WTC11 (cell line): ENCODE results near the gene SLC38A3. TPM values are rescaled to one million over a fixed set of nuclear protein-coding genes. Genes with fewer than 3 reads are reported as not detected.

ENCODE experiments used
- ATAC-seq: fragments of 200-7000 bp; cut with Tn5 transposase; 2 replicates; pipeline ENCODE4 v1.10.0; 2021; ENCODE audit warnings: mild to moderate bottlenecking, moderate library complexity
- CTCF ChIA-PET: fragments of 300-600 bp; sonication (Branson Sonifier 250); formaldehyde crosslinking; loops from one replicate; lab custom pipeline; 2021; ENCODE audit warnings: antibody characterized with exemption; lab: Charles Lee
- POLR2A ChIA-PET: fragments of 350-600 bp; sonication (Branson Sonifier 250); formaldehyde crosslinking; loops from one replicate; lab custom pipeline; 2021; ENCODE audit warnings: antibody characterized with exemption; lab: Charles Lee
- DNase-seq: peaks from one replicate; pipeline ENCODE4 v3.0.0; 2021; ENCODE audit warnings: low spot score
- H3K27ac Mint-ChIP-seq: 2 replicates; pipeline ENCODE4 v1.8.0; 2021; ENCODE audit warnings: mixed read lengths
- H3K27me3 Mint-ChIP-seq: 2 replicates; pipeline ENCODE4 v1.8.0; 2021; ENCODE audit warnings: low read depth, mild to moderate bottlenecking, moderate library complexity, mixed read lengths
- H3K36me3 Mint-ChIP-seq: 2 replicates; pipeline ENCODE4 v1.8.0; 2021; ENCODE audit warnings: mixed read lengths
- H3K4me1 Mint-ChIP-seq: 2 replicates; pipeline ENCODE4 v1.8.0; 2022; ENCODE audit warnings: mixed read lengths
- H3K4me3 Mint-ChIP-seq: 2 replicates; pipeline ENCODE4 v1.8.0; 2021; ENCODE audit warnings: mild to moderate bottlenecking, moderate library complexity, mixed read lengths
- H3K9me3 Mint-ChIP-seq: 2 replicates; pipeline ENCODE4 v1.8.0; 2021; ENCODE audit warnings: mixed read lengths
- CTCF ChIP-seq: fragments of 200-600 bp; IDR thresholded peaks from 2 replicates; pipeline ENCODE4 v1.8.0; 2022; ENCODE audit warnings: antibody characterized with exemption
- FOXP1 ChIP-seq: sonication (generic); formaldehyde crosslinking; IDR thresholded peaks from 2 replicates; pipeline ENCODE4 v1.8.0; 2022; ENCODE audit warnings: missing genetic modification reagents, mild to moderate bottlenecking, moderate library complexity, borderline replicate concordance
- MXD4 ChIP-seq: fragments of 250-450 bp; sonication (Bioruptor Pico); IDR thresholded peaks from 2 replicates; pipeline ENCODE4 v1.8.0; 2021; ENCODE audit warnings: mild to moderate bottlenecking, moderate library complexity, borderline replicate concordance
- SOX15 ChIP-seq: fragments of 250-450 bp; sonication (Bioruptor Pico); IDR thresholded peaks from 2 replicates; pipeline ENCODE4 v1.9.0; 2021; ENCODE audit warnings: mild to moderate bottlenecking
- SP1 ChIP-seq: sonication (generic); formaldehyde crosslinking; conservative IDR thresholded peaks from 2 replicates; pipeline ENCODE4 v1.8.1; 2022; ENCODE audit warnings: missing genetic modification reagents
- STAT6 ChIP-seq: sonication (generic); formaldehyde crosslinking; conservative IDR thresholded peaks from 2 replicates; pipeline ENCODE4 v1.8.1; 2023; ENCODE audit warnings: mild to moderate bottlenecking, low read depth, missing genetic modification reagents, moderate library complexity
- TCF7 ChIP-seq: sonication (generic); formaldehyde crosslinking; IDR thresholded peaks from 2 replicates; pipeline ENCODE4 v1.8.0; 2022; ENCODE audit warnings: mild to moderate bottlenecking, low read depth, missing genetic modification reagents, moderate library complexity
- TP53 ChIP-seq: sonication (generic); formaldehyde crosslinking; IDR thresholded peaks from 2 replicates; pipeline ENCODE4 v1.8.1; 2023; ENCODE audit warnings: mild to moderate bottlenecking, missing genetic modification reagents
- ZNF219 ChIP-seq: sonication (generic); formaldehyde crosslinking; IDR thresholded peaks from 2 replicates; pipeline ENCODE4 v1.8.0; 2023; ENCODE audit warnings: missing genetic modification reagents, mild to moderate bottlenecking, borderline replicate concordance
- ZNF263 ChIP-seq: sonication (generic); formaldehyde crosslinking; IDR thresholded peaks from 2 replicates; pipeline ENCODE4 v1.8.1; 2022; ENCODE audit warnings: low read depth, mild to moderate bottlenecking, moderate library complexity, missing genetic modification reagents
- ZNF317 ChIP-seq: sonication (generic); formaldehyde crosslinking; IDR thresholded peaks from 2 replicates; pipeline ENCODE4 v1.8.1; 2023; ENCODE audit warnings: low read depth, mild to moderate bottlenecking, moderate library complexity, missing genetic modification reagents, borderline replicate concordance
- ZNF532 ChIP-seq: fragments of 250-450 bp; sonication (Bioruptor Pico); IDR thresholded peaks from 2 replicates; pipeline ENCODE4 v1.9.0; 2021; ENCODE audit warnings: mild to moderate bottlenecking, borderline replicate concordance
- total RNA-seq: library from RNA; stranded (reverse); gene quantifications from 3 replicates; pipeline ENCODE4 v1.2.3, GENCODE V29; 2021

The SLC38A3 gene
- total RNA-seq, 1 experiment from 2014 or later = 0.90 TPM

- Mint-ChIP-seq H3K36me3 (no peaks in the 10 kb centered on the region), H3K27me3 (no peaks in the 10 kb centered on the region), H3K4me1 (peaks cover 53% of the 10 kb centered on the region), H3K27ac (peak overlapping the region; percentile 89), H3K9me3 (no peaks in the 10 kb centered on the region), H3K4me3 (peak overlapping the region; percentile 97)
- CTCF ChIA-PET = interaction anchor here (1.0 to 2.9 kb wide), 8 partner anchors 8 to 45 kb away, joined by 3 to 27 read pairs (median 18); partner anchors contain the start of gene GNAT1
- POLR2A ChIA-PET = no interaction called here
- TF ChIP-seq ZNF219 (CRISPR knock-in tag) = no peak
- no peak for TF ChIP-seq FOXP1 (CRISPR knock-in tag)
- TF ChIP-seq MXD4 (CRISPR knock-in tag) = no peak
- TF ChIP-seq TCF7 (CRISPR knock-in tag) = no peak
- ATAC-seq (no peak), DNase-seq (no peak)
These were observed 31.5 kb downstream of the SLC38A3 start for GRCh38 chr3:50236484-50237132.

- DNase-seq = peak; percentile 49
- Mint-ChIP-seq H3K27ac (peak overlapping the region; percentile 88), H3K4me1 (peaks cover 59% of the 10 kb centered on the region), H3K4me3 (peak overlapping the region; percentile 97), H3K36me3 (no peaks in the 10 kb centered on the region), H3K9me3 (no peaks in the 10 kb centered on the region), H3K27me3 (no peaks in the 10 kb centered on the region)
- ChIA-PET POLR2A (interaction anchor here (0.6 kb wide), 1 partner anchor 30 kb away, joined by 5 read pairs; no protein-coding TSS in a partner anchor), CTCF (interaction anchor here (0.6 to 2.9 kb wide), 6 partner anchors 9 to 42 kb away, joined by 3 to 27 read pairs (median 4); no protein-coding TSS in a partner anchor)
- TF ChIP-seq SOX15 (CRISPR knock-in tag) (no peak), CTCF (no peak), TP53 (no peak), ZNF532 (CRISPR knock-in tag) (no peak), ZNF263 (CRISPR knock-in tag) (0 out of 2 replicates have a peak, but pooled peaks have one; percentile 46), ZNF317 (CRISPR knock-in tag) (peak; percentile 79)
- no peak for ATAC-seq
These were observed 32.1 kb downstream of the SLC38A3 start for GRCh38 chr3:50237133-50237651.

GRCh38 chr3:50237754-50238548 is 32.9 kb downstream of the SLC38A3 start:
- POLR2A ChIA-PET = interaction anchor here (0.6 to 1.1 kb wide), 2 partner anchors 9 to 30 kb away, joined by 5 read pairs; no protein-coding TSS in a partner anchor

More at GRCh38 chr3:50237754-50238548, 32.9 kb downstream of the SLC38A3 start:
- Mint-ChIP-seq H3K9me3 (no peaks in the 10 kb centered on the region), H3K27ac (peak overlapping the region; percentile 88), H3K27me3 (no peaks in the 10 kb centered on the region), H3K4me1 (peaks cover 67% of the 10 kb centered on the region), H3K36me3 (no peaks in the 10 kb centered on the region), H3K4me3 (peak overlapping the region; percentile 97)
- CTCF ChIA-PET = interaction anchor here (0.6 to 6.4 kb wide), 12 partner anchors 9 to 43 kb away, joined by 3 to 88 read pairs (median 4); no protein-coding TSS in a partner anchor
- no peak for TF ChIP-seq STAT6 (CRISPR knock-in tag)
- TF ChIP-seq SP1 (CRISPR knock-in tag) = peak; percentile 35; the same call in 1 of the 2 replicates
- ATAC-seq = peak; percentile 1; the same call in 1 of the 2 replicates
- DNase-seq = peak; percentile 59
